Subcutaneous adipose tissue (tissue), 4 donors: ENCODE measurements around the gene NAXD. TPM values are rescaled to one million over a fixed set of nuclear protein-coding genes. Genes with fewer than 3 reads are reported as not detected.

Experiments
- CTCF ChIP-seq: fragments of 450-650 bp; IDR thresholded peaks from one replicate; pipeline ENCODE4 v1.5.1; 2016; ENCODE audit warnings: low read depth, mild to moderate bottlenecking, control low read depth, antibody characterized with exemption, moderate library complexity
- total RNA-seq, 4 donors: library from RNA; depleted of rRNA; stranded (reverse); fragments of >200 nt; gene quantifications; one replicate each; pipeline ENCODE4 v1.1.0, GENCODE V29; 2016

The NAXD gene
- total RNA-seq, 4 donors from 2014 or later, result 17.0 to 27.1 (median 20.4) TPM

- TF ChIP-seq CTCF, result no peak
These were observed 15.0 kb upstream of the NAXD start for GRCh38 chr13:110600261-110600819.

GRCh38 chr13:110600980-110601379 lies 14.4 kb upstream of the NAXD start:
- no peak for TF ChIP-seq CTCF

GRCh38 chr13:110605132-110605531 lies 10.2 kb upstream of the NAXD start:
- TF ChIP-seq CTCF, result no peak

- TF ChIP-seq CTCF, result no peak
These were observed 7.6 kb upstream of the NAXD start for GRCh38 chr13:110607675-110608224.

GRCh38 chr13:110610955-110611595 lies 4.3 kb upstream of the NAXD start:
- TF ChIP-seq CTCF, result no peak

GRCh38 chr13:110615005-110615321 lies 382 bp upstream of the NAXD start:
- no peak for TF ChIP-seq CTCF

GRCh38 chr13:110616103-110617101 lies 1.1 kb downstream of the NAXD start:
- TF ChIP-seq CTCF, result no peak
